ENCODE measurements around the gene ARHGEF3. TPM values are rescaled to one million over a fixed set of nuclear protein-coding genes. Genes with fewer than 3 reads are reported as not detected.
"Not testable (repeated sequence)": the region's sequence is repeated elsewhere in the genome, so short reads cannot be mapped to it uniquely, and the experiment has no call there.

The ARHGEF3 gene
- total RNA-seq, 2 experiments from 2014 or later: 63.0 to 66.5 TPM

DNA sequence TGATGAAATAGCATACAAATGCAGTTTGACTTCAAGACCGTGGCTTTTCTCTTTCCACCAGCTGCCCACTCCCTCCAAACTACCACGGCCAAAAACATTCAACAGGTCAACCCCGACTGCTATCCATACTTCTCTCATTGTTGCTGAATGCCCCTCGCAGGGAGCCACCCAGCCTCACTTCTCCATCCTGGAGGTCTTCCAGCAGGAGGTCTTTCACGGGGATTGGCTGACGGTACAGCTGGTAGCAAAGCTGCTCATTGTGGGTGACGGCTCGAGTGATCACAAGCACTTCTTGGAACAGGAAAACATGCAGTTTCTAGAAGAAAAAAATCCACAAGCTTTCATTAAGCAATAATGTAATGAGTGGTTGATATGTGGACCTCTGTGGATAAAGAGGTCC is 69.6 kb downstream of the ARHGEF3 start:
- H3K27me3 Mint-ChIP-seq: no peaks in the 10 kb centered on the region
- peaks cover 85% of the 10 kb centered on the region for H3K36me3 Mint-ChIP-seq (ENCODE audit: low read depth)
- no peak overlapping the region for H3K4me3 Mint-ChIP-seq
- TF ChIP-seq, protein P1, sequence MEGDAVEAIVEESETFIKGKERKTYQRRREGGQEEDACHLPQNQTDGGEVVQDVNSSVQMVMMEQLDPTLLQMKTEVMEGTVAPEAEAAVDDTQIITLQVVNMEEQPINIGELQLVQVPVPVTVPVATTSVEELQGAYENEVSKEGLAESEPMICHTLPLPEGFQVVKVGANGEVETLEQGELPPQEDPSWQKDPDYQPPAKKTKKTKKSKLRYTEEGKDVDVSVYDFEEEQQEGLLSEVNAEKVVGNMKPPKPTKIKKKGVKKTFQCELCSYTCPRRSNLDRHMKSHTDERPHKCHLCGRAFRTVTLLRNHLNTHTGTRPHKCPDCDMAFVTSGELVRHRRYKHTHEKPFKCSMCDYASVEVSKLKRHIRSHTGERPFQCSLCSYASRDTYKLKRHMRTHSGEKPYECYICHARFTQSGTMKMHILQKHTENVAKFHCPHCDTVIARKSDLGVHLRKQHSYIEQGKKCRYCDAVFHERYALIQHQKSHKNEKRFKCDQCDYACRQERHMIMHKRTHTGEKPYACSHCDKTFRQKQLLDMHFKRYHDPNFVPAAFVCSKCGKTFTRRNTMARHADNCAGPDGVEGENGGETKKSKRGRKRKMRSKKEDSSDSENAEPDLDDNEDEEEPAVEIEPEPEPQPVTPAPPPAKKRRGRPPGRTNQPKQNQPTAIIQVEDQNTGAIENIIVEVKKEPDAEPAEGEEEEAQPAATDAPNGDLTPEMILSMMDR (IDR thresholded peaks at IDR 0.05): no peak
- H3K4me1 Mint-ChIP-seq (ENCODE audit: low read depth): peaks cover 61% of the 10 kb centered on the region
- H3K9me3 Mint-ChIP-seq: no peaks in the 10 kb centered on the region
- CTCF ChIA-PET: interaction anchor here (1.3 to 6.0 kb wide), 2 partner anchors 57 to 68 kb away, joined by 3 to 37 read pairs; partner anchors contain the start of gene ARHGEF3
- ATAC-seq (peak; percentile 8), DNase-seq (no peak)
- intact Hi-C loops (cut with micrococcal nuclease): no loop called here
- POLR2A ChIA-PET: interaction anchor here (1.1 kb wide), 1 partner anchor 20 kb away, joined by 4 read pairs; no protein-coding TSS in a partner anchor
- peak overlapping the region; percentile 83 for H3K27ac Mint-ChIP-seq

- Mint-ChIP-seq H3K4me1 (ENCODE audit: low read depth) (peaks cover 58% of the 10 kb centered on the region), H3K9me3 (peaks cover 4% of the 10 kb centered on the region), H3K36me3 (ENCODE audit: low read depth) (peaks cover 70% of the 10 kb centered on the region), H3K4me3 (peak overlapping the region; percentile 63), H3K27me3 (no peaks in the 10 kb centered on the region), H3K27ac (peak overlapping the region; percentile 95)
- peak; percentile 89 for DNase-seq
- intact Hi-C loops (cut with micrococcal nuclease): no loop called here
- TF ChIP-seq, protein P1 (IDR thresholded peaks at IDR 0.05): no peak
- ATAC-seq: peak; percentile 89
- CTCF ChIA-PET: interaction anchor here (0.9 to 2.7 kb wide), 13 partner anchors 21 to 266 kb away, joined by 3 to 40 read pairs (median 4); partner anchors contain the start of gene ARHGEF3
- POLR2A ChIA-PET: interaction anchor here (0.7 to 1.8 kb wide), 8 partner anchors 11 to 99 kb away, joined by 3 to 7 read pairs (median 3); no protein-coding TSS in a partner anchor
Observed at GRCh38 chr3:56725175-56725574, 76.6 kb downstream of the ARHGEF3 start.

- ATAC-seq (peak; percentile 10), DNase-seq (no peak)
- TF ChIP-seq, protein P1 (IDR thresholded peaks at IDR 0.05): no peak
- Mint-ChIP-seq H3K27ac (peak overlapping the region; percentile 95), H3K36me3 (ENCODE audit: low read depth) (peaks cover 65% of the 10 kb centered on the region), H3K9me3 (peaks cover 4% of the 10 kb centered on the region), H3K4me3 (peak overlapping the region; percentile 63), H3K27me3 (no peaks in the 10 kb centered on the region), H3K4me1 (ENCODE audit: low read depth) (peaks cover 58% of the 10 kb centered on the region)
- ChIA-PET POLR2A (interaction anchor here (0.7 to 1.8 kb wide), 4 partner anchors 28 to 193 kb away, joined by 3 to 7 read pairs (median 5); no protein-coding TSS in a partner anchor), CTCF (interaction anchor here (0.9 to 2.7 kb wide), 14 partner anchors 9 to 264 kb away, joined by 3 to 40 read pairs (median 4); partner anchors contain the start of gene ARHGEF3)
- intact Hi-C loops (cut with micrococcal nuclease): loop anchor here (5.0 kb wide), 1 partner anchor 33 kb away; no protein-coding TSS in a partner anchor
Observed at GRCh38 chr3:56724676-56725075, 77.1 kb downstream of the ARHGEF3 start.

- DNase-seq: no peak
- intact Hi-C loops (cut with micrococcal nuclease): loop anchor here (5.0 kb wide), 1 partner anchor 36 kb away; no protein-coding TSS in a partner anchor
- Mint-ChIP-seq H3K27ac (peak overlapping the region; percentile 34), H3K4me1 (ENCODE audit: low read depth) (peaks cover 46% of the 10 kb centered on the region), H3K4me3 (no peak overlapping the region), H3K27me3 (no peaks in the 10 kb centered on the region), H3K9me3 (peaks cover 4% of the 10 kb centered on the region), H3K36me3 (ENCODE audit: low read depth) (peaks cover 35% of the 10 kb centered on the region)
- no peak for ATAC-seq
- ChIA-PET CTCF (interaction anchor here (1.0 to 3.0 kb wide), 5 partner anchors 18 to 268 kb away, joined by 3 to 7 read pairs (median 3); no protein-coding TSS in a partner anchor), POLR2A (interaction anchor here (0.6 to 1.3 kb wide), 2 partner anchors 44 to 68 kb away, joined by 4 read pairs; no protein-coding TSS in a partner anchor)
- TF ChIP-seq, protein P1 (IDR thresholded peaks at IDR 0.05): no peak
Observed at GRCh38 chr3:56720849-56721248, 80.9 kb downstream of the ARHGEF3 start.

DNA sequence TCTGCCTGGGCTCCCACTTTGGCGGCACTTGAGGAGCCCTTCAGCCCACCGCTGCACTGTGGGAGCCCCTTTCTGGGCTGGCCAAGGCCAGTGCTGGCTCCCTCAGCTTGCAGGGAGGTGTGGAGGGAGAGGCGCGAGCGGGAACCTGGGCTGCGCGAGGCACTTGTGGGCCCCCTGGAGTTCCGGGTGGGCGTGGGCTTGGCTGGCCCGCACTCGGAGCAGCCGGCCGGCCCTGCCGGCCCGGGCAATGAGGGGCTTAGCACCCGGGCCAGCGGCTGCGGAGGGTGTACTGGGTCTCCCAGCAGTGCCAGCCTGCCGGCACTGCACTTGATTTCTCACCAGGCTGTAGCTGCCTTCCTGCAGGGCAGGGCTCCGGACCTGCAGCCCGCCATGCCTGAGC is 82.9 kb downstream of the ARHGEF3 start:
- H3K4me3 Mint-ChIP-seq; H3K27ac Mint-ChIP-seq; H3K27me3 Mint-ChIP-seq; H3K9me3 Mint-ChIP-seq; intact Hi-C loops (cut with micrococcal nuclease); ATAC-seq; DNase-seq: not testable (repeated sequence)
- CTCF ChIA-PET: interaction anchor here (3.0 kb wide), 1 partner anchor 16 kb away, joined by 7 read pairs; no protein-coding TSS in a partner anchor
- Mint-ChIP-seq H3K4me1 (ENCODE audit: low read depth) (peaks cover 30% of the 10 kb centered on the region), H3K36me3 (ENCODE audit: low read depth) (peaks cover 18% of the 10 kb centered on the region)
- POLR2A ChIA-PET: interaction anchor here (2.0 kb wide), 1 partner anchor 14 kb away, joined by 4 read pairs; no protein-coding TSS in a partner anchor

All from activated CD8-positive, alpha-beta T cell treated with anti-CD3 and anti-CD28 coated beads for 36 hours (primary cell).